Effector memory CD8-positive, alpha-beta T cell (primary cell): ENCODE results near the gene PKHD1.

Experiments used
- ATAC-seq: fragments of 150-1000 bp; cut with Tn5 transposase; replicated peaks from 2 replicates; pipeline ENCODE4 v1.10.0; 2021; ENCODE audit warnings: mild to moderate bottlenecking, moderate library complexity
- DNase-seq, 3 experiments: peaks; one replicate each; pipeline ENCODE4 v3.0.0; 2021
- H3K27ac Mint-ChIP-seq, 2 donors: one replicate each; pipeline ENCODE4 v1.8.0; 2022; ENCODE audit warnings: mild to moderate bottlenecking in 2 of 2, mixed read lengths in 2 of 2, moderate library complexity in 2 of 2
- H3K27me3 Mint-ChIP-seq, 2 donors: one replicate each; pipeline ENCODE4 v1.8.0; 2022; ENCODE audit warnings: mixed read lengths in 2 of 2
- H3K36me3 Mint-ChIP-seq: one replicate; pipeline ENCODE4 v1.8.0; 2022; ENCODE audit warnings: mild to moderate bottlenecking, moderate library complexity, mixed read lengths; ENCODE audit not compliant: insufficient read depth
- H3K4me1 Mint-ChIP-seq, 2 donors: one replicate each; pipeline ENCODE4 v1.8.0; 2022; ENCODE audit warnings: low read depth in 2 of 2, mixed read lengths in 2 of 2
- H3K4me3 Mint-ChIP-seq, 2 donors: one replicate each; pipeline ENCODE4 v1.8.0; 2022; ENCODE audit warnings: mild to moderate bottlenecking in 2 of 2, mixed read lengths in 2 of 2, moderate library complexity in 2 of 2
- H3K9me3 Mint-ChIP-seq, 2 donors: one replicate each; pipeline ENCODE4 v1.8.0; 2022; ENCODE audit warnings: mixed read lengths in 2 of 2

PKHD1 gene

DNA sequence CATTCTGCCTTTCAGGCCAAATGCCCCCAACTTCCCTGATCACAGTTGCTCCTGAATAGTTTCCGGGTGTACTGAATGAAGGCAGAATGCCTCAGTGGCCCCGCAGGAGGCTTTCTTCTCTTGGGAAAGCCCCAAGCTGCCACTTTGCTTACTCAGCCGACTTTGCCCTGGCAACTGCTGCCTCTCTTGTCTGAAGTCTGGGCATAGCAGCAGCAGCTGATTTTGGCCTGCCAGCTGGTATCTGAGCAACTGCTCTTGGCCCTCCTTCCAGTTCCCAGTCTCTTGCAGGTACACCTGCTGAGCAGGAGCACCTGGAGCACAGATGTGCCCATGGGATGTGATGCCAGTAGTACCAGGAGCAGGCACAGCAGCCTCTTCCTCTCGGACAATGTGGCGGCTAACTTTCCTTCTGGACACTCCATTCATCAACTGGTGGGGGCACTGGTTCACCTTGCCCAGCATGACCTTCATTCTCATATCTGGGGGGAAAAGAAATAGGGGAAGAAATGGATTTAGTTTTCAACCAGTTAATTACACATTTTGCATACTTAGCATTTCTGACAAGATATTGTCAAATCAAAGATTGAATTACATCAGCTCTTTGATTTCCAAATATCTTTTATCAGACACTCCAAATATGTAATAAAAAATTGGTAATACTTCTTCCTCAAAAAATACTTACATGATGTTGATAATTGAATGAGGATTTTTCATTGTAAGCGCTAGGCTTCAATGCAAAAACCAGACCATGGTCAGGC, 468.2 kb downstream of the PKHD1 start:
- Mint-ChIP-seq H3K9me3 (peaks cover 7 to 24% of the 10 kb centered on the region in 2 donors), H3K27me3 (no peaks in the 10 kb centered on the region), H3K4me3 (no peak overlapping the region), H3K36me3 (no peaks in the 10 kb centered on the region), H3K4me1 (no peaks in the 10 kb centered on the region), H3K27ac (no peak overlapping the region)
- DNase-seq (no peak), ATAC-seq (no peak)

DNA sequence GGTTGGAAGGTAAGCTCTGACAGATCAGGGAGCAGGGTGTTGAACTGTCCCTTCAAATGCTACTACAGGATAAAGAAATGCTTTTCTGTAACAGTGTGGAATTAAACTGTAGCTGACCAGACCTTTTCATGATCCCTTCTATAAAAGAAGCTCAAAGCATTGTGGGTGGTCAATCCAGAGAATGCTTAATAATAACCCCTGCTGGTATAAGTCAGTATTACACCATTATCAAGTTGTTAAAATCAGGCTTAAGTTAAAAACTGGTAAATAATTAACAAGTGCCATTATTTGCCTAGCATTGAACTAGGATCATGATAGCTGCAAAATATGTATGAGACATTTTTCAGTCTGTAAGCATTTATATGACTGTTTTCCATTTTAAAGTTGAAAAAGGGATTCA, 468.9 kb downstream of the PKHD1 start:
- Mint-ChIP-seq H3K4me1 (no peaks in the 10 kb centered on the region), H3K9me3 (peaks cover 7 to 24% of the 10 kb centered on the region in 2 donors), H3K27me3 (no peaks in the 10 kb centered on the region), H3K36me3 (no peaks in the 10 kb centered on the region), H3K4me3 (no peak overlapping the region), H3K27ac (no peak overlapping the region)
- DNase-seq, result no peak
- ATAC-seq, result no peak

DNA sequence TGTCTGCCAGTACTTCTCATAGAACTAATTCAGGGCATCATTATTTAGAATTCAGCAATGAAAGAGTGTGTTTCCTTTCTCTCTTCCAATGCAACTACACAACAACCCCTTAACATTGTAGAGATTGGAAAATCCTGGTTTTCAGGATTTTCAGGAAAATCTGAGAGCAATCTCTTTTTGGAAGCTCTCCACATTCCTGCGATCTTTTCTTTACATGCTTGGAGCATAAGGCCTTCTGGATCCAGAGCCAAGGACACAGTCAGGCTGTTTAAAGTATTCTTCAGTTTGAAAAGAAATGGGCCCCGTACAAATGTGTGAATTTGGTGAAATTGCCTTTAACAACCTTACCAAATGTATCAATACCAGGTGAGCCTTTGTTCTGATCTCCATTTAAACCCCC, 469.7 kb downstream of the PKHD1 start:
- Mint-ChIP-seq H3K4me1 (no peaks in the 10 kb centered on the region), H3K9me3 (peaks cover 10 to 24% of the 10 kb centered on the region in 2 donors), H3K27me3 (no peaks in the 10 kb centered on the region), H3K36me3 (no peaks in the 10 kb centered on the region), H3K4me3 (no peak overlapping the region), H3K27ac (no peak overlapping the region)
- ATAC-seq (no peak), DNase-seq (no peak)

DNA sequence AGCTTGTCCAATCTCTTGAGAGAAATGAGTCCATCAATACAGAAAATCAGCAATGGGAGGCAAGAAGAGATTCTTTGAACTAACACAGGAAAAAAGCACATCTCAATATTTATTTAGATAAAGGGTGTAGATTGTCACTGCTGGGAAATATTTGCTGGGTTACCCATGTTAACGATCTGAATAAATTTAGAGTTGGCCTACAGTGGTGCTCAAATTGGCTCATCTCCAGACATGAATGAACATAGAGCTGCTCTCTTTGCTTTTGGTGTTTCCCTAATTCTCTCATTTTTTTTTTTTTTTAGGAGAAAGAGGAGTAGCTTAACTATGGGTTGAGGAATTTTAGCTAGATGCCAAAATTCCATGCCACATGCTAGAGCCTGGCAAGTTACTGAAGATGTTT, 471.2 kb downstream of the PKHD1 start:
- DNase-seq, result no peak
- no peak overlapping the region for H3K4me3 Mint-ChIP-seq
- no peak overlapping the region for H3K27ac Mint-ChIP-seq
- H3K9me3 Mint-ChIP-seq, result peaks cover 10 to 17% of the 10 kb centered on the region in 2 donors
- no peak for ATAC-seq
- H3K4me1 Mint-ChIP-seq, result no peaks in the 10 kb centered on the region
- no peaks in the 10 kb centered on the region for H3K36me3 Mint-ChIP-seq
- H3K27me3 Mint-ChIP-seq, result no peaks in the 10 kb centered on the region

DNA sequence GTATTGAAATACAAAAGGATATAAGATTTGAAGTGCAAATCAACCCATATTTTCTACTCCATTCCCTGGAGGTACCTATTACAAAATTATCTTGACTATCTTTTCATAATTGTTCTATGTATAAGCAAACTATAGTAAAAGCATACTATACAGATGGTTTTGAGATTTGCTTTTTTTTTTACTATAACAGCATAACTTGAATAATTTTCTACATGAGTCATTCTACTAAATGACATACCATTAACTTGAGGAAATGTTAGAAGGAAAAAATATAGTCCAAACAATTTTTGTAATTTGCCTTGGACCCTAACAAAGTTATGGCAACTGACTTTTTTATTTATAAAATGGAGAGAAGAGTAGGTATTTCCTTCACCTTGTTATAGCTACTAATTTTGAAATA, 472.7 kb downstream of the PKHD1 start:
- peaks cover 10 to 17% of the 10 kb centered on the region in 2 donors for H3K9me3 Mint-ChIP-seq
- H3K4me3 Mint-ChIP-seq, result no peak overlapping the region
- H3K27me3 Mint-ChIP-seq, result no peaks in the 10 kb centered on the region
- no peaks in the 10 kb centered on the region for H3K36me3 Mint-ChIP-seq
- DNase-seq (no peak), ATAC-seq (no peak)
- H3K4me1 Mint-ChIP-seq, result no peaks in the 10 kb centered on the region
- no peak overlapping the region for H3K27ac Mint-ChIP-seq

DNA sequence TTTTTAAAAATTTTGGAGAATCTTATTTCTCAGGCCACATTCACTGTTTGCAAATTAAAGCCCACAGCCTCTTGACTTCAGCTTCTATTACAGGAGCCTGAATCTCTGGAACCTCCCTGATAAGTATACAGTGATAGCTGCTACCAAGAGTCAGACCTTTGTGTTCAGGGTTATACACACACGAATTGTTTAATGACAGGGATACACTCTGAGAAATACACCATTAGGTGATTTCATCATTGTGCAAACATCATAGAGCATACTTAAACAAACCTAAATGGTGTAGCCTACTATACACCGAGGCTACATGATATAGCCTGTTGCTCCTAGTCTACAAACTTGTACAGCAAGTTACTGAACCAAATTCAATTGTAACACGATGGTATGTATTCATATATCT, 473.9 kb downstream of the PKHD1 start:
- no peaks in the 10 kb centered on the region for H3K27me3 Mint-ChIP-seq
- no peaks in the 10 kb centered on the region for H3K4me1 Mint-ChIP-seq
- H3K4me3 Mint-ChIP-seq, result no peak overlapping the region
- ATAC-seq (no peak), DNase-seq (no peak)
- H3K9me3 Mint-ChIP-seq, result peaks cover 10 to 23% of the 10 kb centered on the region in 2 donors
- no peak overlapping the region for H3K27ac Mint-ChIP-seq
- H3K36me3 Mint-ChIP-seq, result no peaks in the 10 kb centered on the region

DNA sequence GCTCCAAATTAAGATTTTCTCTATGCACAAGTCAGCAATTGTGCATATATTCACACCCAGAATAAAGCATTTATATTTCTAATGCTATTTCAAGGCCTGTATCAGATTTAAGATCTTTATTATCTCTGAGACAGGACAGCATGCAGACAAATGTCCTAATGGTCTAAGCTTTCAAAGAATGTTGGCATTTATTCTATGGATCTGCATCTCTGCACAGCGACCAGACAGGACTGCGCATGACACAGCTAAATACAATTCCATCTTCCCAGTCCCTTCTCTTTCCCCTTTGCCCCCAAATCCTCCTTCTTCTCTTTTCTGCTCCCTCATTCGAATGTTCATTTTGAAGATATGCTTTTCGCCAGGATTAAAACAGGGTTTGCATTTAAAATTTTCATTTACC, 478.5 kb downstream of the PKHD1 start:
- ATAC-seq (no peak), DNase-seq (no peak)
- H3K27ac Mint-ChIP-seq, result no peak overlapping the region
- H3K9me3 Mint-ChIP-seq, result peaks cover 6 to 8% of the 10 kb centered on the region in 2 donors
- no peaks in the 10 kb centered on the region for H3K4me1 Mint-ChIP-seq
- no peaks in the 10 kb centered on the region for H3K27me3 Mint-ChIP-seq
- no peak overlapping the region for H3K4me3 Mint-ChIP-seq
- H3K36me3 Mint-ChIP-seq, result no peaks in the 10 kb centered on the region

DNA sequence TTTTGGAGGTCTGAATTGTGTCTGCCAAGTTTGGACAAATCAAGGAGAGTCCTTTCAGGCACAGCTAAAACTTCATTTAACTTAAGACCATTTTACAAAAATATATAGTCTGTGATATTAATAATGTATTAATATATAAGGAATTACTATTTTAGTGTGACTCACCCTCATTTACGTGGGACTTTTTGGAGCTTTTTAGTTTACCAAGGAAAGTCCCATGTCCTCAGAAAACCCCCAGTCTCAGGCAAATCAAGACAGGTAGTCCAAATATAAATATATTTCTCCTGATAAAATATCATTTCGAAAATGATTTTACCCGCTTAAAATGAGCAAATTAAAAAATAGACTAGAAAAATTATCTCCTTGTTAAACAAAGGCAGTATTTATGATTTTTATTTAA, 479.0 kb downstream of the PKHD1 start:
- no peak overlapping the region for H3K4me3 Mint-ChIP-seq
- peaks cover 6 to 8% of the 10 kb centered on the region in 2 donors for H3K9me3 Mint-ChIP-seq
- H3K27ac Mint-ChIP-seq, result no peak overlapping the region
- no peaks in the 10 kb centered on the region for H3K27me3 Mint-ChIP-seq
- H3K36me3 Mint-ChIP-seq, result no peaks in the 10 kb centered on the region
- H3K4me1 Mint-ChIP-seq, result no peaks in the 10 kb centered on the region
- DNase-seq (no peak), ATAC-seq (no peak)

DNA sequence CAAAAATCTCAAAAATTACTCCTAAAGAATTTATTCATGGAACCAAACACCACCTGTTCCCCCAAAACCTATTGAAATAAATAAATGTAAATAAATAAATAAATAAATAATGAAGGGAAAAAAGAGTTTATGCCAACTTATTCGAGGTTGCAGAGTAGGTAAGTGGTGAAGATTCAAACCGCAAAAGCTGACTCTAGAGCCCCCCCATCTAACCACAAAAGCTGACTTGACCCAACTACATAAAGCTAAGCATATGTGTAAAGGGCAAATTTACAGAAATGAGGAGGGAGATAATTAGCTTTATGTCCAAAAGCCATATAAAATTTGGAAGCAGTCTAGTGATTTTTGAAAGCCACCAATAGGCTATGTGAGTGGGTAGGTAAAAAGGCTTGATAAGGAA, 486.9 kb downstream of the PKHD1 start:
- H3K27ac Mint-ChIP-seq, result no peak overlapping the region
- no peaks in the 10 kb centered on the region for H3K4me1 Mint-ChIP-seq

DNA sequence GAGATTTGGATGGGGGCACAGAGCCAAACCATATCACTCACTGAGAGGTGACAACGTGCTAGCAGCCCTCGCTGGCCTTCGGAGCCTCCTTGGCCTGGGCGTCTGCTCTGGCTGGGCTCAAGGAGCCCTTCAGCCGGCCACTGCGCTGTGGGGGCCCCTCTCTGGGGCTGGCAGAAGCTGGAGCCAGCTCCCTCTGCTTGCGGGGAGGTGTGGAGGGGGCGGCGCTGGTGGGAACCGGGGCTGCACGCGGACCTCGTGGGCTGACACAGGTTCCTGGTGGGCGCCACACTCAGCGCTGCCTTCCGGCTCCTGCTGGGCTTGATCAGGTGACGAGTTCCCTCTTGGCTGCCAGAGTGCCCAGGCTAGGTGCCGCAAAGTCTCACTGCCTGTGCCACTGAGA, 489.2 kb downstream of the PKHD1 start:
- no peaks in the 10 kb centered on the region for H3K4me1 Mint-ChIP-seq
- ATAC-seq (no peak), DNase-seq (no peak)
- no peaks in the 10 kb centered on the region for H3K27me3 Mint-ChIP-seq
- peaks cover 8 to 27% of the 10 kb centered on the region in 2 donors for H3K9me3 Mint-ChIP-seq
- H3K36me3 Mint-ChIP-seq, result no peaks in the 10 kb centered on the region
- no peak overlapping the region for H3K27ac Mint-ChIP-seq
- H3K4me3 Mint-ChIP-seq, result no peak overlapping the region

More for the DNA sequence above, 486.9 kb downstream of the PKHD1 start:
- Mint-ChIP-seq H3K4me3 (no peak overlapping the region), H3K9me3 (peaks cover 8 to 18% of the 10 kb centered on the region in 2 donors), H3K36me3 (no peaks in the 10 kb centered on the region), H3K27me3 (no peaks in the 10 kb centered on the region)
- no peak for DNase-seq
- ATAC-seq, result no peak

DNA sequence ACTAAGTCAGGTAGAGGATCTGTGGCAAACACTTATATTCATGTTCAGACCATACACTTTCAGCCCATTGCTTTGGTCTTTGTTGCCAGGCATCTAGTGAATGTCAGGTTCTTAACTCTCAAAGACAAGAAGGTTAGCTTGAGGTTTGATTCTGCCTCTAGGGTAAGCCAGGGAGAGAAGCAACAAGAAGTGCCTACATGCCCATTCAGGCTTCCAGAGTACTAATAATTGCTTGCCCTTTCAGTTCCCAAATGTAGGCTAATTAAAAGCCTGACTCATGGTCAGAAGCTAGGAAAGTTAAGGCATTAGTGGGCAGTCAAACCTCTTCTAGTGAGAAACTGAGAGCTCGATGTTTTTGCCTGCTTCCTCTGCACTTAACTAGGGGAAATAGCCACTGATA, 492.4 kb downstream of the PKHD1 start:
- H3K4me1 Mint-ChIP-seq, result no peaks in the 10 kb centered on the region
- no peak overlapping the region for H3K4me3 Mint-ChIP-seq
- ATAC-seq (no peak), DNase-seq (no peak)
- peaks cover 5 to 27% of the 10 kb centered on the region in 2 donors for H3K9me3 Mint-ChIP-seq
- no peak overlapping the region for H3K27ac Mint-ChIP-seq
- no peaks in the 10 kb centered on the region for H3K27me3 Mint-ChIP-seq
- no peaks in the 10 kb centered on the region for H3K36me3 Mint-ChIP-seq

DNA sequence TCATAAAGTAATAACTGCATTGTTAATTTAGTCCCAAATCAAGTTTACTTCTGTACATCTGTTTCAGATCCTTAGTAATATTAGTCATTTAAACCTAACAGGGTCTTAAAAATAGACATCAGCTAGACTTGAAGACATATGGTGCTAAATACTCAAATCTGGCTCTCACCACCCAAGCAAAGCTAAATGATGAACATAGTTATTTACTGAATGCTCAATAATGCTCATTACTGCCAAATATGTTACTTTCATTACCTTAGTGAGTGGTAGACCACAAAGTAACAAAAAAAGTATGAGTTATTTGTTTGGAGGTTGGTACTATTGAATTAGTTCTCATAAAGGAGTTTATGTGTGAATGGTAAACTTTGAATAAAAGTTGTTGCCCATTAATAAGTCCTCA, 502.1 kb downstream of the PKHD1 start:
- ATAC-seq, result no peak
- Mint-ChIP-seq H3K4me3 (no peak overlapping the region), H3K36me3 (no peaks in the 10 kb centered on the region), H3K9me3 (peaks cover 12 to 33% of the 10 kb centered on the region in 2 donors), H3K27me3 (no peaks in the 10 kb centered on the region), H3K4me1 (no peaks in the 10 kb centered on the region), H3K27ac (no peak overlapping the region)
- no peak for DNase-seq

DNA sequence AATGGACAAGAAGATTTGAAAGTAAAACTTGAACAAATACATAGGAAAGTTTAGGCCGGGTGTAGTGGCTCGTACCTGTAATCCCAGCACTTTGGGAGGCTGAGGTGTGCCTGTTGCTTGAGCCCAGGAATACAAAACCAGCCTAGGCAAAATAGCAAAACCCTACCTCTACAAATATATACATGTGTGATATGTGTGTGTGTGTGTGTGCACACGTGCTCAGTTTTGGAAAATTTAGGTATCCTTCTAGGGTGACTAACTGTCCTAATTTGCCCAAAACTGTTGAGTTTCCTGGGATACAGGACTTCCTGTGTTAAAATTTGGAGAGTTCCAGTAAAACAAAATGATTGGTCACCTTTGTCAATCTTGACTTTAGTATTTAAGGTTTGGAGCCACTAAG, 503.2 kb downstream of the PKHD1 start:
- no peaks in the 10 kb centered on the region for H3K36me3 Mint-ChIP-seq
- no peaks in the 10 kb centered on the region for H3K27me3 Mint-ChIP-seq
- ATAC-seq (no peak), DNase-seq (no peak)
- no peak overlapping the region for H3K27ac Mint-ChIP-seq
- H3K9me3 Mint-ChIP-seq, result peaks cover 14 to 33% of the 10 kb centered on the region in 2 donors
- no peak overlapping the region for H3K4me3 Mint-ChIP-seq
- no peaks in the 10 kb centered on the region for H3K4me1 Mint-ChIP-seq

DNA sequence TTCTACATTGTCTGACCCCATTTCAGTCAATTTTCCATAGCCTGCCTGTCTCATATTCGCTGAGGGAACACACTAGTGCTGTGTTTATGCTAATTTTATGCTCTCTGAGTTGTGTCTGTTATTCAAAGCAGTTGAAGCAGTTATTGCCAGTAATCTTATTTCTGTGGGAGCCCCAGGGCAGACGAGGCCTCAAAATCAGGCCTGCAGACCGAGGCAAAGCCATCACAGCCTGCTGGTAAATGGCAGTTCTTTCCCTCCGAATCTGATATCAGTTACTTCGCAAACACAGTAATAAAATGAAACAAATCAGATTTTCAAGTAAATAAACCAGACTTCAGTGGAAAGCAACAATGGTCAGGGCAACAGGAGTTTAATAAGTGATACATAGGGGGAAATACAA, 508.4 kb downstream of the PKHD1 start:
- Mint-ChIP-seq H3K4me3 (no peak overlapping the region), H3K36me3 (no peaks in the 10 kb centered on the region), H3K27me3 (no peaks in the 10 kb centered on the region), H3K27ac (no peak overlapping the region), H3K4me1 (no peaks in the 10 kb centered on the region), H3K9me3 (peaks cover 6 to 13% of the 10 kb centered on the region in 2 donors)
- DNase-seq (no peak), ATAC-seq (no peak)
